NB4 (cell line): ENCODE measurements around the gene HTR3E.
"Not testable (repeated sequence)": the region's sequence is repeated elsewhere in the genome, so short reads cannot be mapped to it uniquely, and the experiment has no call there.

Experiments
- DNase-seq: peaks from one replicate; pipeline ENCODE4 v3.0.0; 2010; ENCODE audit warnings: low read depth
- H3K4me3 ChIP-seq: one replicate; pipeline ENCODE4 v1.5.1; 2011; ENCODE audit warnings: mild to moderate bottlenecking, low read depth, low read length, moderate library complexity
- MAX ChIP-seq: IDR thresholded peaks from 2 replicates; pipeline ENCODE4 v1.6.1; 2011; ENCODE audit warnings: low read depth, low read length
- MYC ChIP-seq: IDR thresholded peaks from 2 replicates; pipeline ENCODE4 v1.6.1; 2011; ENCODE audit warnings: low read depth, low read length
- POLR2A ChIP-seq: IDR thresholded peaks from 2 replicates; pipeline ENCODE4 v1.6.1; 2011; ENCODE audit warnings: mild to moderate bottlenecking; ENCODE audit not compliant: insufficient read length; ENCODE audit errors: extremely low read depth
- TF ChIP-seq, protein P1 (sequence below): IDR thresholded peaks from one replicate; pipeline ENCODE4 v1.5.1; 2012; ENCODE audit warnings: low read depth, low read length

HTR3E gene

DNA sequence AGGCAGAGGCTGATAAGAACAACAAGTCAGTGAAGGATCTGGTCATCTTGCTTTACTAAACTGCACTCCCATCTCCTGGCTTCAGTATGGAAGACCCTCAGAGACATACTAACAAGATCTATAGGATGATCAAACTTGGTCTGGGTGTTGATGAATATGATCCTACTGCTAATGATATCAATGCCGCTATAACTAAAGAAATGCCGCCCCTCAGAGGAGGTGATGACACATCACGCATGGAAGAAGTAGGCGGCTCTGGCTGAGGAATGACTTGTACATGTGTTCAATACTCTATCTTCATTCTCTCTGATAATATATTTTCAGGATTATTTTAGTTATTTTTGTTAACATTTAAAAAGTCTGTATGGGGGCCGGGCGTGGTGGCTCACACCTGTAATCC lies 20.8 kb downstream of the HTR3E start:
- no peak for DNase-seq
- TF ChIP-seq MYC (no peak), POLR2A (no peak), MAX (no peak)
- TF ChIP-seq, protein P1, sequence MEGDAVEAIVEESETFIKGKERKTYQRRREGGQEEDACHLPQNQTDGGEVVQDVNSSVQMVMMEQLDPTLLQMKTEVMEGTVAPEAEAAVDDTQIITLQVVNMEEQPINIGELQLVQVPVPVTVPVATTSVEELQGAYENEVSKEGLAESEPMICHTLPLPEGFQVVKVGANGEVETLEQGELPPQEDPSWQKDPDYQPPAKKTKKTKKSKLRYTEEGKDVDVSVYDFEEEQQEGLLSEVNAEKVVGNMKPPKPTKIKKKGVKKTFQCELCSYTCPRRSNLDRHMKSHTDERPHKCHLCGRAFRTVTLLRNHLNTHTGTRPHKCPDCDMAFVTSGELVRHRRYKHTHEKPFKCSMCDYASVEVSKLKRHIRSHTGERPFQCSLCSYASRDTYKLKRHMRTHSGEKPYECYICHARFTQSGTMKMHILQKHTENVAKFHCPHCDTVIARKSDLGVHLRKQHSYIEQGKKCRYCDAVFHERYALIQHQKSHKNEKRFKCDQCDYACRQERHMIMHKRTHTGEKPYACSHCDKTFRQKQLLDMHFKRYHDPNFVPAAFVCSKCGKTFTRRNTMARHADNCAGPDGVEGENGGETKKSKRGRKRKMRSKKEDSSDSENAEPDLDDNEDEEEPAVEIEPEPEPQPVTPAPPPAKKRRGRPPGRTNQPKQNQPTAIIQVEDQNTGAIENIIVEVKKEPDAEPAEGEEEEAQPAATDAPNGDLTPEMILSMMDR: no peak
- H3K4me3 ChIP-seq: no peak overlapping the region

GRCh38 chr3:184121031-184121430 lies 24.2 kb downstream of the HTR3E start:
- DNase-seq, H3K4me3 ChIP-seq: not testable (repeated sequence)

GRCh38 chr3:184126006-184126405 lies 29.1 kb downstream of the HTR3E start:
- H3K4me3 ChIP-seq: no peak overlapping the region
- DNase-seq: no peak
- TF ChIP-seq, protein P1: no peak
- TF ChIP-seq POLR2A (no peak), MAX (no peak), MYC (no peak)

DNA sequence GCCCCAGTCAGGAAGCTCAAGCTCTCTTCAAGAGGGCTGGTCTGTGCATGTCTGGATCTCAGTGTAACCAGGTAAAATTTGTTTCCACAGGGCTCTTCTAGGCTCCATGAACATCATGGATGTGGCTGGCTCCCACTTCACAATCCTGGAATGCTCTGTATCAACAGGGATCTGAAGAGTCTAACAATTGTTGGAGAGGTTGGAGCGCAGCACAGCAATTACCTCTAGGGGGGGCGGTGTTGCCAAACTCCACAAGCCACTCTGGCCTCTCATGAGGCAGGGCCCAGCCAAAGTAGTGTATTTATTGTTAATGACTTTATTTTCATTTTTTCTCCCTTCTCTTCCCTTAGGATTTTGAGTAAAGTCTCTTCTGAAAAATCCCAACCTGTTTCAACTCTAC lies 32.1 kb downstream of the HTR3E start:
- TF ChIP-seq MAX: no peak
- TF ChIP-seq, protein P1: peak; percentile 60
- DNase-seq: peak; percentile 54
- no peak overlapping the region for H3K4me3 ChIP-seq

GRCh38 chr3:184132945-184133344 lies 36.1 kb downstream of the HTR3E start:
- TF ChIP-seq, protein P1: no peak
- TF ChIP-seq MAX (no peak), POLR2A (no peak), MYC (no peak)
- no peak for DNase-seq
- no peak overlapping the region for H3K4me3 ChIP-seq

- peak; percentile 91 for DNase-seq
- H3K4me3 ChIP-seq: peak overlapping the region; percentile 100
- TF ChIP-seq MAX: peak; percentile 96
- TF ChIP-seq MYC: peak; percentile 99
- TF ChIP-seq, protein P1: no peak
- peak; percentile 39 for TF ChIP-seq POLR2A
Measured at GRCh38 chr3:184133840-184134745, 37.2 kb downstream of the HTR3E start.
